ENCODE measurements around the gene ZBTB7C.

The ZBTB7C gene

DNA sequence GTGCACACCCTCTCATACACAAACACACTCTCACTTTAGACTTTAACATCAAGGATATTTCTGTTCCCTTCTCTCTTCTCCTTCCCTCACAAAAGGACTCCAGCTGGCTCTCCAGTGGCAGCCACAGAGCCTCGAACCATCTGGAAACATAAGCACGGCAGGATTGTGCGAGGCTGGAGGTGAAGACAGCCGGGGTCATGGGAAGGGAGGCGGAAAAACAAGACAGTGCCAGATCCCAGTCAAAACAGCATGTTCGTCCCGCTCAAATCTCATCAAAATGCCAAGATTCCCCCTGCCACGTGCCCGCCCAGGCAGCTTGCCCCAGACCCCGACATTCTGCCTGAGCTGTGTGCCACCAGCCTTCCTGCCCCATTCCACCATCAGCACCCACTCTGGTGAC is 180.3 kb downstream of the ZBTB7C start:
- H3K4me3 Mint-ChIP-seq: no peak overlapping the region
- H3K36me3 Mint-ChIP-seq: no peaks in the 10 kb centered on the region
- no peaks in the 10 kb centered on the region for H3K9me3 Mint-ChIP-seq
- DNase-seq (ENCODE audit: low spot score in 2 of 2) (no peak), ATAC-seq (no peak)
- H3K4me1 Mint-ChIP-seq: peaks cover 21% of the 10 kb centered on the region
- H3K27ac Mint-ChIP-seq: no peak overlapping the region

DNA sequence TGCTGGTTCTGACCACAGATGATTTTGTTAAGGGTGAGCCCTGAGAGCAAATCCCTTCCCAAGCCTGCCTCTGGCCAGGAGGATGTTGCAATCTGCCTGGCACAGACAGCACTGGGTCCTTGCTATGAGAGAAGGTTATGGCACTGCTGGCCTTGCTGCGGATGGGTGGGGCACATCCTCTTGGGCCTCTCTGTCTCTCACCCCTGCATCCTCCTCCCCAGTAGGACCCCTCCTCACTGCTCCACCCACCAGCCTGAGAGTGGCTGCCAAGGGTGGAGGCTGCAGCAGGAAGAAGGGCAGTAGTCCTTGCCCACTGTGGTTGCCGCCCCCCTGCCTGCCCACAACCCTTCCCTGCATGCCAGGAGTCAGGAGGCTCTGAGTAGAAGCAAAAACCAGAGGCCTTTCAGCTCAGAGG is 180.9 kb downstream of the ZBTB7C start:
- no peaks in the 10 kb centered on the region for H3K9me3 Mint-ChIP-seq
- H3K4me3 Mint-ChIP-seq: no peak overlapping the region
- H3K27ac Mint-ChIP-seq: no peak overlapping the region
- peaks cover 21% of the 10 kb centered on the region for H3K4me1 Mint-ChIP-seq
- H3K36me3 Mint-ChIP-seq: no peaks in the 10 kb centered on the region
- no peak for DNase-seq (ENCODE audit: low spot score in 2 of 2)
- ATAC-seq: no peak

DNA sequence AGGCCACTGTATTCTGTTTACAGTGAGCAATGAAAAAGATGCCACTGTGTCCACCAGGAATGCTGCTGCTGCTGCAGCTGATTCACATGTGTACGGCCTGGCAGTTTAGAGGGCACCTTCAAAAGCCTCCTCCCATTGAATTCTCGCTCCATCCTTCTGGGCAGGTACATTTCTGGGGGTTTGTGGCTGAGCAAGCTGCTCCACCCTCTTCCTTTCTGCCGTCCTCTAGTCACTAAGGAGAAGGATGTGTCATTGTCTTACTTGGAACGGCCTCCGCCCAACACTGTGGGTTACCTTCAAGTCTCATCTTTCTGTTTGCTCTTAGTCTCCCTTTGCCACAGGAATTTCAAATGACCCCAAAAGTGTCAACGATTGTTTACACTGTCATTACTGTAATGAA is 182.0 kb downstream of the ZBTB7C start:
- peak; percentile 91 for ATAC-seq
- no peak for DNase-seq (ENCODE audit: low spot score in 2 of 2)
- no peaks in the 10 kb centered on the region for H3K9me3 Mint-ChIP-seq
- H3K4me1 Mint-ChIP-seq: peaks cover 21% of the 10 kb centered on the region
- H3K36me3 Mint-ChIP-seq: no peaks in the 10 kb centered on the region
- no peak overlapping the region for H3K27ac Mint-ChIP-seq
- H3K4me3 Mint-ChIP-seq: no peak overlapping the region

DNA sequence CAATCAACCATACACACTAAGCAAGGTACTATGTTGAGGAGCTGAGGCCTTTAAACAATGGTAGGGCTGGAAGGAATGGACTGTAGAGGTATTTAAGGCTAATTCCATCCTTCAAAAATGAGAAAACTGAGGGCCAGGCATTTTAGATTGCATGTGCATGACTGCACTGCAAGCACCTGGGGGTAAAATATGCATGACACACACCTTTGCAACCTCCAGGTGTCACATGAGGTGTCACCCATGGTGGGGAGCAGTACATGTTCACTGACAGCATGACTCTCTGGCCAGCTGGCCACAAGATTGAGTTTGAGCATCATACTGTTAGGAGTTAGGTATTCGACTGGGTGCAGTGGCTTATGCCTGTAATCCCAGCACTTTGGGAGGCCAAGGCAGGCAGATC is 182.8 kb downstream of the ZBTB7C start:
- Mint-ChIP-seq H3K27ac (no peak overlapping the region), H3K9me3 (no peaks in the 10 kb centered on the region), H3K36me3 (no peaks in the 10 kb centered on the region), H3K4me1 (peaks cover 21% of the 10 kb centered on the region), H3K4me3 (no peak overlapping the region)
- ATAC-seq (no peak), DNase-seq (ENCODE audit: low spot score in 2 of 2) (no peak)

DNA sequence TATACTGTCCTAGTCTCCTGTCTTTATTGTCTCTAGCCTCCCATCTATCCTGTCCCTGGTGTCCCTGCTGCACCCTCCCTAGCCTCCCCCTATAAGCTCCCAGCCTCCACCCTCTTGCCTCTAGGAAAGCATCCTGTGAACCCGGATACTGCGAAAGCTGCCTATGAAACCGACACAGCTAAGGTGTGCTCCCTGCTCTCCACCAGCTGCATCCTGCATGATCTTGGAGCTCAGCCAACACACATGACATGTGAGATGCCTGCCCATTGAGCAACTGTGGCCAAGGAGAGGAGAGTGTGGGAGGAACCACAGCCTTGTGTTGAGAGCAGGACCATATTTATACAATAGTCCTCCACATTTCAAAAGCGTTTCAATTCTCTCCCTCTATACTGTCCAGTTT is 187.1 kb downstream of the ZBTB7C start:
- DNase-seq (ENCODE audit: low spot score in 2 of 2) (no peak), ATAC-seq (peak; percentile 66)
- Mint-ChIP-seq H3K4me1 (peaks cover 2% of the 10 kb centered on the region), H3K4me3 (no peak overlapping the region), H3K27ac (no peak overlapping the region), H3K36me3 (no peaks in the 10 kb centered on the region), H3K9me3 (no peaks in the 10 kb centered on the region)

DNA sequence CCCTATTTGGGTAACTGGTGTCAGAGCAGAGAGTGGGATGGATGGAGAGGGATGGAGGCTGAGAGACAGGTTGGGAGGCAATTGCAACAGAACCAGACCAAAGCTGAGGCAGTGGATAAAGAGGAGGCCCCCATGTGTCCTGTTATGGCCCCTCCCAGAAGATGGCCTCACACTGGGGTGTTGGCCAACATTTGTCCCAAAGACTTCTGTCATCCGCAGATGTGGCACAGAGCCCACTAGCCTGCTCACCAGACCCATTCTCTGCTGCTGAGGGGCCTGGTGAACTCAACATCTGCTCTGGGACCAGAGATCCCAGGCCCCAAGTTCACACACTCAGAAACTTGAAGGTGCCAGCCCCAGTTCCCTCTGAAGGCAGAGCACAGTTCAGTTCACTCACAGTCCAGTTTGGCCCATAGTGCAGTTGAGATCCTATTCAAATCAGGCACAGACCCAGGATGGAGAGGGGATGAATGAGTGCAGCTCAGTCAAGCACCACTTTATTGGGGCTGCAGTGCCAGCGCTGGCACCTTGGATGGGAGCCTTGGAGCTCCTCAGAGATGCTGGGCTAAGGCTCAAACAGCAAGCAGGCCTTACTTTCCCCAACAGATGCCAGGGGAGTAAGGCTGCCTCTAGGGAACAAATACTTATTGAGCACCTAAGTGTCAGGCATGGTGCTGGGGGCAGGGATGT is 189.2 kb downstream of the ZBTB7C start:
- no peaks in the 10 kb centered on the region for H3K36me3 Mint-ChIP-seq
- ATAC-seq (no peak), DNase-seq (ENCODE audit: low spot score in 2 of 2) (peak in 1 of 2 donors; percentile 17)
- H3K4me3 Mint-ChIP-seq: no peak overlapping the region
- no peaks in the 10 kb centered on the region for H3K4me1 Mint-ChIP-seq
- H3K27ac Mint-ChIP-seq: no peak overlapping the region
- H3K9me3 Mint-ChIP-seq: no peaks in the 10 kb centered on the region

DNA sequence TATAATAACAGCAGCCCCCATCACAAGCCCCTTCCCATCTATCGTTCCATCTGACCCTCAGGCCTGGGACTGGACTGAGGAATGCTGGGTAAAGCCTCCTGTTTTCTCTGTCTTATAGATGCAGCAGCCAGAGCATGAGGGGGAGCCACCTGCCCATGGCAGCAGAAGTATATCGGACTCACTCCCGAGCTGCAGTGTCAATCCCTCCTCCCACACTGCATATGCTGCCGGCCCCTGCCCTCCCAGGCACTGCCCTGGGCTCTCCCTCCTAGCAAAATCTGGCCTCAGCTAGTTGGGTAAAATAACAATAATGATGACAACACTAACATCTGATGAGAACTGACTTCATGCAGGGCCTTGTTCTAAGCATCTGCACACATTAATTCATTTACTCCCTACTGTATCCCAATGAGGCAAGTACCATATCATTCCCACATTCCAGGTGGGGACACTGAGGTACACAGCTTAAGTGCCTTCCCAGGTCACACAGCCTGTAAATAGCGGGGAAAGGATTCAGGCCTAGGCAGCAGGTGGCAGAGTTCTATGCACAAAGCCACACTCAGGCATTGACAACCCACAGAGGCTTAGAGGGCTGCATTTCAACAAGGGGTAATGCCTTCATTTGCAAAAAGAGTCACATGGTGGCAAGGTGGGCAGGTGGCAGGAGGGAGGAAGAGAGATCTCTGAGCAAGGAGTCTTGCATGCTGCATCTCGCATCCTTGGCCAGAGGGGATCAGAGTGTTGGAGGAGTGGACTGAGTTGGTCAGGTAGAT is 190.0 kb downstream of the ZBTB7C start:
- no peaks in the 10 kb centered on the region for H3K9me3 Mint-ChIP-seq
- no peaks in the 10 kb centered on the region for H3K36me3 Mint-ChIP-seq
- no peak overlapping the region for H3K27ac Mint-ChIP-seq
- peak in 1 of 2 donors; percentile 37 for DNase-seq (ENCODE audit: low spot score in 2 of 2)
- H3K4me3 Mint-ChIP-seq: no peak overlapping the region
- no peaks in the 10 kb centered on the region for H3K4me1 Mint-ChIP-seq
- ATAC-seq: no peak

DNA sequence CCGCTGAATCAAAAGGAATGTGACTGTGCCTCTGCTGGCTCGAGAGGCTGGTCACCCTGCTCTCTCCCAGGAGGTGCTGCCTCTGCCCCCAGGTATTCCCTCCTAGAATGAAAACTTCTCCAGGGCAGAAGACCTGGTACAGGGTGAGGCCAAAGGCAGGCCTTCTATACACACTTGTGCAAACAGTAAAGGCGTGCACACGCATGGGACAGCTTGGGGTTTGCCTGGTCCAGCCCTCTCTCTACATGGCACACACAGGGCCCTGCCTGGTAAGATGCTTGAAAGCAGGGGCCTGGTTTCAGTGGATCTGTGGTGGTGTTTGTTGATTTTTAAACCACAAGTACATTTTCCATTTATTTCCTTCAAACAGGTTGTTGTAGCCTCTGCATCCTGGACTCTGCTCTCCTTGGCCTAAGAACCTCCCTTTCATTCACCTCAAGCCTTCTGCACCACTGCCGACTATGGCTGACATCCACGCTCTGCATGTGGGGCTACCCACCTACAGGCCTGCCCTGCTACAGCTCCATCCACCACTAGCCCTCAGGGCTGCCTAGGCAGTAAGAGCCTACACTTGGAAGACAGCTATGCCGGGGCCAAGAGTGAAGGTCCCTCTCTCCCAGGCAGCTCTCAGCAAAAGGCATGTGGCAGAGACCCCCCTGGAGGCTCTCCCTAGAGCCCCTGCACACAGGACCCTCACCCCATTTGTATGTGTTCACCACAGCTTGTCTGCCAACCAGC is 190.7 kb downstream of the ZBTB7C start:
- Mint-ChIP-seq H3K27ac (no peak overlapping the region), H3K36me3 (no peaks in the 10 kb centered on the region), H3K4me3 (no peak overlapping the region), H3K9me3 (no peaks in the 10 kb centered on the region), H3K4me1 (no peaks in the 10 kb centered on the region)
- ATAC-seq (no peak), DNase-seq (ENCODE audit: low spot score in 2 of 2) (peak in 1 of 2 donors; percentile 38)

DNA sequence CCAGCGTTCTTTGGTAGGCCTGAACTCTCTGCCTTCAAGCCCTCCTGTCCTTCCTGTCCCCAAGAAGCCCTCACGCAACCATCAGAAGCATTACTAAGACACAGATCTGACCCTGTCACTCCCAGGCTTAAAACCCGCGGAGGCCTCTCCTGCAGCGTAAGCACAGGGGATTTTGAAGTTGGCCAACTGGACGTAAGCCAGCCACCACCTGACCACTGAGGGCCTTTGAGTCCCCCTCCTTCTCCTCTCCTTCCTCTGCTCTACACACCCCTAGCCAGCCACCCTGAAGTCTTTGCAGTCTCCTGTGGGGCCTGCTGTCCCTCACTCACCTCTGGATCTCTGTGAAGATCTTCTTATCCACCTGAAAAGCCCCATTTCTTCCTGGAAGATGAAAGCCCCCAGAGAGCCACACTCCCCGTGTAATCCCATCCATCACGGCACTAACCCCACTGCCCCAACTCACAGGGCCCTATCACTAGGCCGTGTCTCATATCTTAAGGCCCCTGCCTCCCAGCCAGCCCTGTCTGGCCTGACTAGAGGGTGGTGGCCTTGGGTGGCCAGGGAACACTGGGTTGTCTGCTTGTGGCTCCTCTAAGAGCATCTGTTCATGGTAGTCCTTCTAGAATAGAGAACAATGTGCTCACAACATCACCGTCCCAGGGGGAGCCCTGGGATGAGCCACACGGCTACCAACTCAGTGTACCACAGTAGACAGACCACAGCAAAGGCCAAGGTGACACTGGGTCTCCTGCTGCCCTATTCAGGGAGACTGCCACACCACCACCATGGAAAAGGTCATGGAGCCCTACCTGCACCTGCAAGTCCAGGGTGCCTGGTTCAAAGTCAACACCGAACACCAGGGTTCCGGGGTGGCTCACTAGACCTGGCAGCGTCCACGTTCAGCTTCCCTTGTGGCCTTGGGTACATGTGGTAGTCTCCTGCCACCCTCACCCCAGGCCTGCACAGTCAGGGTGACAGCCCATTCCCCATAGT is 191.6 kb downstream of the ZBTB7C start:
- Mint-ChIP-seq H3K4me1 (no peaks in the 10 kb centered on the region), H3K4me3 (no peak overlapping the region), H3K27ac (no peak overlapping the region), H3K36me3 (no peaks in the 10 kb centered on the region), H3K9me3 (no peaks in the 10 kb centered on the region)
- no peak for ATAC-seq
- peak in 1 of 2 donors; percentile 38 for DNase-seq (ENCODE audit: low spot score in 2 of 2)

DNA sequence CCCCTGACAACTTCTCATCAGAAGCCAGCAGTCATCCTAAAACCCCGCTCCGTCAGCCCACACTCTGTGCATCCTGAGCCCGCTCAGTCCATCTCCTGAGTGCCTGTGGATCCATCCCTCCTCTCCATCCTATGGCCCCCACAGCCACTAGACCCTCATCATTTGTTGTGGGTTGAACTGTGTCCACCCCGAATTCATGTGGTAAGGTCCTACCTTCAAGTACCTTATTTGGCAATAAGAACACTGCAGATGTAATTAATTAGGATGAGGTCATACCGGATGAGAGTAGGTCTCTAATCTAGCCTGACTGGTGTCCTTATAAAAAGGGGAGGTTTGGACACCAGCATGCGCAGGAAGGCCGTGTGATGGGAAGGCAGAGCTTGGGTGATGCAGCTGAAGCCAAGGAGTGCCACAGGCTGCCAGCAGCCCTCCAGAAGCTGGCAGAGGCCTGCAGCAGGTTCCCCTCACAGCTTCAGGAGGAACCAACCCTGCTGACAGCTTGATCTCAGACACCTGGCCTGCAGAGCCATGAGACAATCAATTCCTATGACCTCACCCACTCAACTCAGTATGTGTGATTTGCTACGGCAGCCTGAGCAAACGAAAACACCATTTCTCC is 192.4 kb downstream of the ZBTB7C start:
- DNase-seq (ENCODE audit: low spot score in 2 of 2) (peak in 1 of 2 donors; percentile 41), ATAC-seq (no peak)
- no peak overlapping the region for H3K27ac Mint-ChIP-seq
- H3K4me1 Mint-ChIP-seq: no peaks in the 10 kb centered on the region
- H3K9me3 Mint-ChIP-seq: no peaks in the 10 kb centered on the region
- H3K36me3 Mint-ChIP-seq: no peaks in the 10 kb centered on the region
- no peak overlapping the region for H3K4me3 Mint-ChIP-seq

DNA sequence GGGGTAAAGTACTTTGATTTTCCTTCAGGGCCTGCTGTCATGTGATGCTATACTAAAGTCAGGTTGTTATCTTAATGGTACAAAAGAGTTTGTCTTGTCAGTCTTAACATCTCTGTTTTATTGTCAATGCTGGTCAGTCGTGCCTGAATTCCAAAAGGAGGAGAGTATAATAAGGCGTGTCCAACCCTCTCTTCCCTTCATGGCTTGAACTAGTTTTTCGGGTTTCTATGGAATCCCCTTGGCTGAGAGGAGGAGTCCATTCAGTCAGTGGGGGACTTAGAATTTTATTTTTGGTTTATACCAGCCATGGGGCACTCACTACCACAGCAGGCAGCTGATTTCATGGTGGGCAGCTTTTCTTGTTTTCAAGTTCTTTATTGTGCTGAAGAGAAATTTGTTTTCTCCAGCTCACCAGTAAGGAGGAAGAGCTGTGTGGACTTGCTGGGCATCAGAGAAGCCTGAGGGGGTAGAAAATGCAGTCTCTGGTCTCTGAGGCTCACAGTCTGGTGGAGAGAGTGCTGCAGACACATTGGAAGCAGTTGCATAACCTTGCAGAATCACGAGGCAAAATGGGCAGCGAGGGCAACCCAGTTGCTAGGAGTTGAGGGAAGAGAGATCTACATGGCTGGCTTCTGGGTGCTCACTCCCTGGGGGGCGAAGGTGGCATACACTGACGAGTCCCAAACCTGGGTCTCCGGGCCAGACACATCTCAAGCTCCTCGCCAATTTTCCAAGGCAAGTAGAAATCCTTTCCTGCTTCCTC is 193.1 kb downstream of the ZBTB7C start:
- no peaks in the 10 kb centered on the region for H3K9me3 Mint-ChIP-seq
- no peak for DNase-seq (ENCODE audit: low spot score in 2 of 2)
- H3K27ac Mint-ChIP-seq: no peak overlapping the region
- no peaks in the 10 kb centered on the region for H3K36me3 Mint-ChIP-seq
- no peak for ATAC-seq
- H3K4me1 Mint-ChIP-seq: no peaks in the 10 kb centered on the region
- H3K4me3 Mint-ChIP-seq: no peak overlapping the region

DNA sequence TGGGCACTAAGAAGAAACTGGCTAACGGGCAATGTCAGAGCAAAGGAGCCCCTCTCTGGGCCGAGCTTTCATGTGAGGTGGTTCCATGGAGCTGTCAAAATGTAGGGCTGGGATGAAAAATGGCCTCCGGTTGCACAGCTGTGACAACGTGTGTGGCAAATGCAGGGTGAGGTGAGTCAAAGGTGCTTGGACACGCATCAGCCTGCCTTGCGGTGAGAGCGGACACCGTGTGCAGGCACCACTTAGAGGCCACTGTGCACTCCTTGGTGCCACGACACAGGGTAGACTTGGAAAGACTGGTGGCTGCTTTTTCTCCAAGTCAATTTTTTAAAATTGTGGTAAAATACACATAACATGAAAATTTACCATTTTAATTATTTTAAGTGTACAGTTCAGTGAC is 195.4 kb downstream of the ZBTB7C start:
- Mint-ChIP-seq H3K4me1 (no peaks in the 10 kb centered on the region), H3K36me3 (no peaks in the 10 kb centered on the region), H3K9me3 (no peaks in the 10 kb centered on the region), H3K4me3 (no peak overlapping the region), H3K27ac (no peak overlapping the region)
- DNase-seq (ENCODE audit: low spot score in 2 of 2) (no peak), ATAC-seq (no peak)

DNA sequence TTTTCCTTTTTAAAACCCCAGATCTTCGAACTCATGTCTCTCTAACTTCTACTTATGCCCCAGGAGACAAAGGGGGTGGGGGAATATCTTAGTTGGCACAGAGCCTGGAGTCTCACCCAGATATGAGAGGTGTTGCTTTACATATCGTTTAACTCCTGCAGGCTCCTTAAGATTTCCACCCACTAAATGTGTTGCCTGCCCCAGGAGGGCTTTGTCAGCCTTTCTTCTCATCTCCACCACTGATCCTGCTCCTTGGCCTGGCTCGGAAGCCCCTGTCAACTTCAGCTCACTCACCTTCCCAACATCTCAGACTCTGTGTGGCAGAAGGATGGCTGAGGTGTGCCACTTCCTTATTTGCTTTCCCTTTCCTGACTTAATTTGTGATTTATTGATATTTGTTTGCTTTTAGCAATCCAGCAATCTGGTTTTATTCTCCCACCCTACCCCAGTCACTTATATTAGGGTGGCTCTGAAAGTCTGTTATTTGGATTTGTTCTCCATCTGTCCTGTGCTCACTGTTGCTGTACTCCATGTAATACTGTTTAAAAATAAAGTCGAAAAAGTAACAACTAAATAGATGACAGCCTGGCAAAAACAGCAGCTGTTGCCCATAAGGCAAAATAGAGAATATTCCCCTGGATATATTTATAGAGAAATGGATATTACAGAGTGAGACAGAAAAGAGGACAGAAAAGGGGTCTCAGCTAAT is 200.6 kb downstream of the ZBTB7C start:
- Mint-ChIP-seq H3K4me1 (no peaks in the 10 kb centered on the region), H3K36me3 (no peaks in the 10 kb centered on the region), H3K27ac (no peak overlapping the region), H3K9me3 (no peaks in the 10 kb centered on the region), H3K4me3 (no peak overlapping the region)
- no peak for DNase-seq (ENCODE audit: low spot score in 2 of 2)
- ATAC-seq: no peak

Data from stimulated activated effector memory CD8-positive, alpha-beta T cell treated with anti-CD3 and anti-CD28 coated beads, Interleukin-12 subunit alpha, Interleukin-12 subunit beta, amount 100 ng/mL, for 72 hours (primary cell).